SK-N-MC (cell line): ENCODE data around the gene LARGE1.

Experiments used
- EZH2 ChIP-seq: fragments of 200-600 bp; sonication (generic); IDR thresholded peaks from one replicate; pipeline ENCODE4 v1.6.1; 2017; ENCODE audit warnings: antibody characterized with exemption
- FOXP2 ChIP-seq: optimal IDR thresholded peaks from 2 replicates; pipeline ENCODE3; 2011; ENCODE audit warnings: mild to moderate bottlenecking, moderate library complexity; ENCODE audit not compliant: insufficient read depth; ENCODE audit errors: extremely low read length, control extremely low read depth

DNA sequence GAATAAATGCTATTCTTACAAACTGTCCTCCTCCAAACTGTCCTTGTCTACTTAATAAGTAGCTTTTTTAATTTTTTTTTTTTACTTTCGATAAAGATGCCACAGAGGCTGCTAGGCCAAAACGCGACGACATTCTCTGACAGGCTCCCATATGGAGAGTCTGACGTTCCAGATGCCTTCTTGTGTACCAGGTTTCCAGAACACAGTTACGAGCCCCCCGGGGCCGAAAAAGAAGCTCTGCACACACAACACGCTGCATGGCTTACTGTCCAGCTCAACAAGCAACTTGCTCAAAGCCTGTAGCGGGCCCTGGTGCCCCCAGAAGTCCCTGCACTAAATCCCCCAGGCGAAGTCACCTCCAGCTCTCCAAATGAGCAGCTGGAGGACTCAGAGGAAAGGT is 39.3 kb downstream of the LARGE1 start:
- TF ChIP-seq EZH2 (no peak), FOXP2 (no peak)
